DND-41 (cell line): Measurements from ENCODE around the gene ANKHD1.

Source experiments
- EZH2 ChIP-seq: IDR thresholded peaks from 3 replicates; pipeline ENCODE4 v1.6.1; 2012; ENCODE audit warnings: borderline replicate concordance, low read depth, mild to moderate bottlenecking, moderate library complexity, low read length, inconsistent platforms; ENCODE audit not compliant: severe bottlenecking
- TF ChIP-seq, protein P1 (sequence below): IDR thresholded peaks from 2 replicates; pipeline ENCODE4 v1.5.1; 2012; ENCODE audit warnings: borderline replicate concordance, low read length, moderate library complexity, mild to moderate bottlenecking; ENCODE audit not compliant: poor library complexity, severe bottlenecking; ENCODE audit errors: extremely low read depth

DNA sequence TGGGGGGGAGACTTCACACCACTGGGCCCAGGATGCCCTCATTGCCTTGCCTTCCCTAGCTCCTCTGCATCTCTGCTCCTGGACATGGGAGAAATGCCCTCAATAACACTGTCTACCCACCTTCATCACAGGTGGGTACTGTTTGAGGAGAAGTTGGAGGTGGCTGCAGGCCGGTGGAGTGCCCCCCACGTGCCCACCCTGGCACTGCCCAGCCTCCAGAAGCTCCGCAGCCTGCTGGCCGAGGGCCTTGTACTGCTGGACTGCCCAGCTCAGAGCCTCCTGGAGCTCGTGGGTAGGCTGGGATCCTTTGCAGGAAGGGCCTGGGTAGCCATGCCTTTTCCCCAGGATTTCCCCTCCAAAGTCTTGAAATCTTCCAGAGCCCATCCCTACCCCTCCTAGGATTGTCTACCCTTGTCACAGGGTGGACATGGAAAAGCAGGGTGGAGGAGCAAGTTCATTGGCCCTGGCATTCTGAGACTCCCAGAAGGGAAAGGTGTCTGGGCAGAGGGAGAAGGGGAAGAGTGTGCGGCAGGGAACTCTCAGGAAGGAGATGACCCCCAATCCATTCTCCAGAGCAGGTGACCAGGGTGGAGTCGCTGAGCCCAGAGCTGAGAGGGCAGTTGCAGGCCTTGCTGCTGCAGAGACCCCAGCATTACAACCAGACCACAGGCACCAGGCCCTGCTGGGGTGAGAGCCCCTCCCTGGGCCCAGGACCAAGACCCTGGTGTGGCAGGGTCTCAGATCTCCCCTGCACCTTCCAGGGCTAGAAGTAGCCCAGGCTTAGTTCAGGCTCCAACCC lies 40.8 kb upstream of the ANKHD1 start:
- TF ChIP-seq, protein P1, sequence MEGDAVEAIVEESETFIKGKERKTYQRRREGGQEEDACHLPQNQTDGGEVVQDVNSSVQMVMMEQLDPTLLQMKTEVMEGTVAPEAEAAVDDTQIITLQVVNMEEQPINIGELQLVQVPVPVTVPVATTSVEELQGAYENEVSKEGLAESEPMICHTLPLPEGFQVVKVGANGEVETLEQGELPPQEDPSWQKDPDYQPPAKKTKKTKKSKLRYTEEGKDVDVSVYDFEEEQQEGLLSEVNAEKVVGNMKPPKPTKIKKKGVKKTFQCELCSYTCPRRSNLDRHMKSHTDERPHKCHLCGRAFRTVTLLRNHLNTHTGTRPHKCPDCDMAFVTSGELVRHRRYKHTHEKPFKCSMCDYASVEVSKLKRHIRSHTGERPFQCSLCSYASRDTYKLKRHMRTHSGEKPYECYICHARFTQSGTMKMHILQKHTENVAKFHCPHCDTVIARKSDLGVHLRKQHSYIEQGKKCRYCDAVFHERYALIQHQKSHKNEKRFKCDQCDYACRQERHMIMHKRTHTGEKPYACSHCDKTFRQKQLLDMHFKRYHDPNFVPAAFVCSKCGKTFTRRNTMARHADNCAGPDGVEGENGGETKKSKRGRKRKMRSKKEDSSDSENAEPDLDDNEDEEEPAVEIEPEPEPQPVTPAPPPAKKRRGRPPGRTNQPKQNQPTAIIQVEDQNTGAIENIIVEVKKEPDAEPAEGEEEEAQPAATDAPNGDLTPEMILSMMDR: no peak
- TF ChIP-seq EZH2: no peak
